Measurements from ENCODE around the gene S100A8.
A peak's percentile ranks its signal among the peaks of the same experiment; 100 is the strongest.

The S100A8 gene

DNA sequence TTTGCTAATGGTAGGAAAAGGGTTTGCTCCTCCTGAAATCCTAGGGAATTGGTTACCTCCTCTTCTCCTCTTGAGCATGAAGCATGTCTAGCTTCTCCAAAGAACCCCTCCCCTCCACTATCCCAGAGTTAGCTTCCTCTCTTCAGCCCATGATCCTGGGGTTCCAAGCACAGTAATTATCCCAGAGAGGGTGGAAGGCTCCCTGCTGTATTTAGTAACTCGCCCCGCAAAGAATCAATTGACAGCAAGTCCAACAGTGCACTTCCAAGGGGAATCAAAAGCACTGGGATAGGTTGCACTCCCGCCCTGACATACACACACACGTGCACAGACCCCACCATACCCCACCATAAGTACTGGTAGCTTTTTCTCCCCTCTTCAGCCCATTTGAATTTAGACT is 3.1 kb downstream of the S100A8 start:
- Mint-ChIP-seq H3K4me1 (ENCODE audit: low read depth) (no peaks in the 10 kb centered on the region), H3K36me3 (ENCODE audit: low read depth) (no peaks in the 10 kb centered on the region), H3K27me3 (peaks cover 16% of the 10 kb centered on the region), H3K9me3 (no peaks in the 10 kb centered on the region), H3K27ac (no peak overlapping the region), H3K4me3 (no peak overlapping the region)

DNA sequence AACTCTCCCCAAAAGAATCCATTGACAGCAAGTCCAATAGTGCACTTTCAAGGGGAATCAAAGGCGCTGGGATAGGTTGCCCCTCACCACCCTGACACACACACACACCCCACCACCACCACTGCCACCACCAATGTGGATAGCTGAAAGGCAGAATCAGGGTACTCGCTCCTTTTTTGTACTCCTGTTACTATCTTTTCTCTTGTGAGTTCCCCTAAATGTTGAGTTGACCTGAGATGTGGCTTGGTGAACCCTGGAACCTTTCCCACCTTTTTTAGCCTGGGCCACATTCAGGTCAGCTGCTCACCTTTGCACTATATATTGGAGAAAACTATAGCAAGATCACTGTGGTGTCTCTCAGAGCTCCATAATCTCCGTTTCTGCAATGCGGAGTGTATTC is 3.9 kb downstream of the S100A8 start:
- no peaks in the 10 kb centered on the region for H3K36me3 Mint-ChIP-seq (ENCODE audit: low read depth)
- H3K9me3 Mint-ChIP-seq: peaks cover 2% of the 10 kb centered on the region
- peaks cover 18% of the 10 kb centered on the region for H3K27me3 Mint-ChIP-seq
- no peak overlapping the region for H3K27ac Mint-ChIP-seq
- no peaks in the 10 kb centered on the region for H3K4me1 Mint-ChIP-seq (ENCODE audit: low read depth)
- H3K4me3 Mint-ChIP-seq: no peak overlapping the region

DNA sequence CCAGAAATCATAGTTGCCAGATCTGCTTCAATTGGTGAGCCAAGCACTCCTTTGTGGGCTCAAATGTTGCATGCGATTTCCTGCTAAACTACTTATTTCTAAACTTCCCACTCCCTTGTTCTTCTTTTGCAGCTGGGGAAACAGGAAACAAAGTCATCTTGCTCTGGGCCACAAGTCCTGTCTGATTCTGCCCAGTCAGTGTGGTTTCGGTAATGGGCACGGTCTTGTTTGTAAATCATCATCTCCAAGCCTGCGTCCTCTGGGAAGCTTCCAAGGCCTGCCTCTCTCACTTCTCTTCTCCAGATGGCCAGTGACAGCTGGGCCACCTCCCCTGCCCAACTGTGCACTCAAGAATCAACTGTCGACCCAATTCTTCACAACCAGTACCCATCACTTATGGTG is 4.4 kb downstream of the S100A8 start:
- Mint-ChIP-seq H3K9me3 (peaks cover 7% of the 10 kb centered on the region), H3K36me3 (ENCODE audit: low read depth) (no peaks in the 10 kb centered on the region), H3K27ac (peak overlapping the region; percentile 42), H3K27me3 (peaks cover 22% of the 10 kb centered on the region), H3K4me1 (ENCODE audit: low read depth) (no peaks in the 10 kb centered on the region), H3K4me3 (no peak overlapping the region)

DNA sequence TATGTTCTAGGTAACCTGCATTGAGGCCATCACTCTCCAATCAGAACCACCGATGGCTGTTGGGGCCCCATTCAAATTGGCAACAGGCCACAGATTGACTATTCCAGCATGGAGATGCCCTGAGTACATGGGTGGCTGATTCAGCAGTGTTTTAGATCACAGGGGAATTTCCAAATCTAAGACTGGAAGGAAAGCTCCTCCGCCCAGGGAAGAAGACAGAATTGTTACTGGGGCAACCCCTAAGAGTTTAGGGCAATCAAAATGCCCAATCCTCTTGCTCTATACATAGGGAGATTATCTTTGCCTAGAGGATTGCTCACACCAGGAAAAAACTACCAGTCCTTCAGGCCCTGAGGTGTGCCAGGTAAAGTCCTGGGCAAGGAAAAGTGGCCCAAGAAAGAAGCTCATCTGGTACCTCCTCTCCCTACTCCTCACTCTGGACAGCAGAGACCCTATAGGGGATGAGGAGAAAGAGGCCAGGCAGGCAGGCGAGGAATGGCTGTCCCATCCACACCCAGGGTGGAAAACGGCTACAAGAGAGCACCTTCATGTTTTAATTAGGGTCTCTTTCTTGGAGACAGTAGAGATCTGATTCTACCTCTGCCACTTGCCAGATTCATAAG is 5.8 kb downstream of the S100A8 start:
- H3K4me1 Mint-ChIP-seq (ENCODE audit: low read depth): no peaks in the 10 kb centered on the region
- H3K36me3 Mint-ChIP-seq (ENCODE audit: low read depth): no peaks in the 10 kb centered on the region
- peaks cover 25% of the 10 kb centered on the region for H3K27me3 Mint-ChIP-seq
- no peak overlapping the region for H3K27ac Mint-ChIP-seq
- peaks cover 13% of the 10 kb centered on the region for H3K9me3 Mint-ChIP-seq
- no peak overlapping the region for H3K4me3 Mint-ChIP-seq

DNA sequence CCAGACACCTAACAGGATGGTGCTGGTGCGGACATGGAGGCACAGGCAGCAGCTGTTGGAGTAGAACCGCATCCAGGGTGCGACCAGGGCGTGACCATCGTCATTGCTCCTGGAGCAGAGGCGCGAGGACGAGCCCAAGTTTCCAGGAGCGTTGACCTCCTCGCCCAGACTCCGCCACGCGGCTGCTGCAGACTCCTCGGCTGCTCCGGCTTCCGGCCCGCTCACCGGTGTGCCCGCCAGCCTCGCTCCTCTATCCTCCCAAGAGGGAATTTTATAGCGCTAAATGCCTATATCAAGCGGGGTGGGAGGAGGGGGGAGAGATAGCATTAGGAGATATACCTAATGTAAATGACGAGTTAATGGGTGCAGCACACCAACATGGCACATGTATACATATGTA is 10.2 kb downstream of the S100A8 start:
- H3K36me3 Mint-ChIP-seq (ENCODE audit: low read depth): no peaks in the 10 kb centered on the region
- peaks cover 13% of the 10 kb centered on the region for H3K9me3 Mint-ChIP-seq
- H3K27ac Mint-ChIP-seq: no peak overlapping the region
- no peak overlapping the region for H3K4me3 Mint-ChIP-seq
- H3K4me1 Mint-ChIP-seq (ENCODE audit: low read depth): no peaks in the 10 kb centered on the region
- H3K27me3 Mint-ChIP-seq: peaks cover 41% of the 10 kb centered on the region

DNA sequence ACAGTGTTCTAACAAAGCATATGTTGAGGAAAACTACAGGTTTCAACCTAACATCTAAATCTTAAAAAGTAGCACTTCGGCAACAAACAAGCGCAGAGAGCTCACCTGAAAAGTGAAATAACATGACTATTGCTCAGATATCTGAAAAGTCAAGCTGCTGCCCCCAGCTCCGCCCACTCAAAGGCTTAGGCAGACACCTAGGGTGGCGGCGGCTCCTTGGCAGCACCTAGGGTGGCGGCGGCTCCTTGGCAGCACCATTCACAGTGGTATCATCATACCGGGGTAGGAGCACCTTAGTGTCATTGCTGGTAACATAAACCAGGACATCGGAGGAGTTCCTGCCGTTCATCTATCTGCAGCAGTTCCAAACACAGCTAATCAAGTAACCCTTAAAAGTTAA is 11.3 kb downstream of the S100A8 start:
- H3K27me3 Mint-ChIP-seq: peaks cover 47% of the 10 kb centered on the region

DNA sequence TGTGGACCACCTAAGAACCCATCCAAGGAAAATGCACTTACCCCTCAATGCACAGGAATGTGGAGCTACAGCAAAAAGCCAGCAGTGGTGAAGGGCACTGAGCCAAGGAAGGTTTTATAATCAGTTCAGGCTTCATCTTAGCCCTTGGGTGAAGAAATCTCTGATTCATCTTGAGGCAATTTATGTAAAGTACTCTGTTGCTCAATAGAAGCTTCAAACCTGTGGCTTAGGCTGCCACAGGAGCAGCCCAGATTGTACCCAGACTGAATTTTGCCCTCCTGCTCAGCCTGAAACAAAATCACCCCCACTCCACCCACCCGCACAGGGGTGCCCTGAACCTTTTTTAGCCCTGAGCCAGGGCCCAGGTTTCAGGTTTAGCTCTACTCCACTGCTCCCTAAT is 15.4 kb downstream of the S100A8 start, which contains the start of gene S100A12:
Gene S100A12, minus strand, starts transcription at position 111 of the 400 bp plus-strand sequence. CDS start 1,029 bp downstream, outside the sequence.
- Mint-ChIP-seq H3K27ac (no peak within 1 kb of the TSS), H3K4me3 (no peak within 1 kb of the TSS)

More for the DNA sequence above, 11.3 kb downstream of the S100A8 start:
- Mint-ChIP-seq H3K4me1 (ENCODE audit: low read depth) (no peaks in the 10 kb centered on the region), H3K36me3 (ENCODE audit: low read depth) (no peaks in the 10 kb centered on the region), H3K9me3 (peaks cover 13% of the 10 kb centered on the region), H3K4me3 (no peak overlapping the region), H3K27ac (no peak overlapping the region)

DNA sequence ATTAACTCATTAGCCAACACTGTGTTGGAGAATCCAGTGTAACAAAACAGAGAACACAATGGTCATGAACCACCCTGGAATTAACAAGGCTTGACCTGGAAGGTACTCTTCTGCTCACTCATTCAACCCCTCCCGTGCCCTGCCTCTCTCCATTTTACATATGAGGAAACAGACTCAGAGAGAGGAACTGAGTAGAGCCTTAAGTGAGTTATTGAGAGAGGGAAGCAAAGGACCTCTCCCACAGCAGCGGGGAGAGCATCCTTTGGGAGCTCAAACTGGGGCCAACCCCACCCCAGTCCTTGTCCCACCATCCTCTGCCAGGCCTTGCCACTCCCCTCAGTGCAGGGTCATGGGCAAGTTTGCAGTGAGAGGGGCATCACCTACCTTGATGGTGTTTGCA is 16.8 kb downstream of the S100A8 start:
- H3K9me3 Mint-ChIP-seq: no peaks in the 10 kb centered on the region

More for the DNA sequence above, 15.4 kb downstream of the S100A8 start, which contains the start of gene S100A12:
- peaks cover 34% of the 10 kb centered on the region for H3K27me3 Mint-ChIP-seq
- no peaks in the 10 kb centered on the region for H3K36me3 Mint-ChIP-seq (ENCODE audit: low read depth)
- H3K4me1 Mint-ChIP-seq (ENCODE audit: low read depth): no peaks in the 10 kb centered on the region
- H3K9me3 Mint-ChIP-seq: no peaks in the 10 kb centered on the region

DNA sequence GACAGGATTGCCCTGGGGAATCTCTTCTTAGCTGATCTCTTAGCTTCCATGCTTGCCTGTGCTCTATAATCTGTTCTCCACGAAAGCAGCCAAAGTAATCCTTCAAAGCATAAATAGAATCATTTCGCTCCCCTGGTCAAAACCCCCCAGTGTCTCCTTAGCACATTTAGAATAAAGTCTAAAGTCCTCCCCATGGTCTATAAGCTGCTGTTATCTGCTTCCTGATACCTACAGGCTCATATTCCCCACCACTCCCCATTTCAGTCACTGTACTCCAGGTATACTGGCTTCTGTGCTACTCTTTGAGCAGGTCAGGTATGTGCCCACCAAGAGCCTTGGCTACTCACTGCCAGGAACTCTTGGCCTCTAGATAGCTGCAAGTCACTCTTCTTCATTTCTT is 18.3 kb downstream of the S100A8 start:
- H3K27ac Mint-ChIP-seq: no peak overlapping the region

More for the DNA sequence above, 16.8 kb downstream of the S100A8 start:
- Mint-ChIP-seq H3K36me3 (ENCODE audit: low read depth) (no peaks in the 10 kb centered on the region), H3K4me3 (no peak overlapping the region), H3K4me1 (ENCODE audit: low read depth) (no peaks in the 10 kb centered on the region), H3K27me3 (peaks cover 34% of the 10 kb centered on the region), H3K27ac (no peak overlapping the region)

DNA sequence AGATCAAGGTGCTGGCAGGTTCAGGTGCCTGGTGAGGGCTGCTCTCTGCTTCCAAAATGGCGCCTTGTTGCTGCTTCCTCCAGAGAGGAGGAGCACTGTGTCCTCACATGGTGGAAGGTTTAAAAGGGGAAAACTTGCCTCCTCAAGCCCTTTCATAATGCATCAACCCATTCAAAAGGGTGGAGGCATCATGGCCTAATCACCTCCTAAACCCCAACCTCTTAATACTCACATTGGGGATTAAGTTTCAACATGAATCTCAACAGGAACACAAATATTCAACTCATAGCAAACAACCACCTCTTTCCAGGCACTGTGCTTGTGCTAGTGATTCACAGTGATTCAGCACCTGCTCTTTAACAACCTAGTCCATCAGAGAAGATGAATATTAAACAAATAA is 19.6 kb downstream of the S100A8 start:
- H3K4me1 Mint-ChIP-seq (ENCODE audit: low read depth): no peaks in the 10 kb centered on the region
- no peak overlapping the region for H3K27ac Mint-ChIP-seq
- peaks cover 14% of the 10 kb centered on the region for H3K27me3 Mint-ChIP-seq
- no peak overlapping the region for H3K4me3 Mint-ChIP-seq
- no peaks in the 10 kb centered on the region for H3K36me3 Mint-ChIP-seq (ENCODE audit: low read depth)
- H3K9me3 Mint-ChIP-seq: no peaks in the 10 kb centered on the region

More for the DNA sequence above, 18.3 kb downstream of the S100A8 start:
- Mint-ChIP-seq H3K9me3 (no peaks in the 10 kb centered on the region), H3K4me1 (ENCODE audit: low read depth) (no peaks in the 10 kb centered on the region), H3K4me3 (no peak overlapping the region), H3K27me3 (peaks cover 25% of the 10 kb centered on the region), H3K36me3 (ENCODE audit: low read depth) (no peaks in the 10 kb centered on the region)

DNA sequence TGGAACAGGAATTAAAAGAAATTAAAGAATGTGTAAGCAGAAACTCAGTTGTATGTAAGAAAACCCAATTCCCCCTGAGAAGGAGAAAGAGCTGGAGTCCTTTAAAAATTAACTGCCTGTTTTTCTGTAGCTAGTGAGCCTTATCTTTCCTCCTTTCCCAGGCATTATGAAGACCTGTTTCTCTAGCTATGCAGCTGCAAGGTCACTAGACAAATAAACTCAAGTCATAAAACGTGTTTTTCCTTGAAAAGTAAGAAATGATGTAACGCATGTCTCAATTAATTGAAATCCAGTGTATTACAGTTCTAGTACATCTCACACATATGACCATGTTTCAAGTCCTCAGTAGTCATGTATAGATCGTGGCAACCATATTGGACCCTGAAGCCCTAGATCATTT is 20.7 kb downstream of the S100A8 start:
- no peaks in the 10 kb centered on the region for H3K9me3 Mint-ChIP-seq
- no peaks in the 10 kb centered on the region for H3K36me3 Mint-ChIP-seq (ENCODE audit: low read depth)
- no peak overlapping the region for H3K4me3 Mint-ChIP-seq
- H3K27ac Mint-ChIP-seq: no peak overlapping the region
- H3K4me1 Mint-ChIP-seq (ENCODE audit: low read depth): no peaks in the 10 kb centered on the region
- H3K27me3 Mint-ChIP-seq: peaks cover 5% of the 10 kb centered on the region

DNA sequence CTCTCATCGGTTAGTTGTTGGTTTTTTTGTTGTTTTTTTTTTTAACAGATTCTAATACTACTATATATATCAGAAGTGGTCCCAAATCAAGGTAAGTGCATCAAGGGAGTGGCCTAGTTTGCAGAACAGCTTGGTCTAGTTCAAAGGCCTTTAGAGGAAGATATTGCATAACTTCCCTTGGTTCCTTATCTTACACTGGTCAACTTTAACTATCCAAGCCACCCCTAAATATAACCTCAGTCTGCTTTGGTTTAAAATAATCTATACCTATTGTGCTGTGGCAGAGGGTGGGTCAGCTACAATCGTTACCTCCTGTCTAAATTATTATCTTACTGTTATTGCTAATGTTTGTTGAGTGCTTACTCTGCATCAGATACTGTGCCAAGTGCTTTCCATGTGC is 22.4 kb downstream of the S100A8 start:
- H3K36me3 Mint-ChIP-seq (ENCODE audit: low read depth): no peaks in the 10 kb centered on the region
- H3K27me3 Mint-ChIP-seq: peaks cover 5% of the 10 kb centered on the region
- H3K4me1 Mint-ChIP-seq (ENCODE audit: low read depth): no peaks in the 10 kb centered on the region
- no peak overlapping the region for H3K27ac Mint-ChIP-seq
- H3K9me3 Mint-ChIP-seq: no peaks in the 10 kb centered on the region
- no peak overlapping the region for H3K4me3 Mint-ChIP-seq

DNA sequence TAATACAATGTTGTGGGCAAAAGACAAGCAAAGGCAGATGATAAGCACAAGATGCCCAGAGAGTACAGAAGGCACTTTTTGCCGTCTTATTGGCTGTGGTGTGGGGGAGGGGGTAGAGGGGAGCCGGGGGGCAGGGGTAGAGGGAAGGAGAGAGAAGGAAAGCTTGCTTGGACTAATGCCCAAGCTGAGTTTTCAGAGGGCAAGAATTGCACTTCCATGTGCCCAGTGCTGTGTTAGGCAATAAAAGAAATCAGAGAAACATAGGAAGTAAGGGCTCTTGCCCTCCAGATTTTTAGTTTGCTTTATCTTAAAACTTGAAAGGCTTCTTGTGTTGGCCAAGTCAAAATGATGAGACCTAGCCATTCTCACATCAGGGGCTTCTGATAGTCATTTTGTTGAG is 23.8 kb downstream of the S100A8 start:
- Mint-ChIP-seq H3K27ac (no peak overlapping the region), H3K9me3 (no peaks in the 10 kb centered on the region), H3K4me3 (no peak overlapping the region), H3K27me3 (peaks cover 5% of the 10 kb centered on the region), H3K4me1 (ENCODE audit: low read depth) (no peaks in the 10 kb centered on the region), H3K36me3 (ENCODE audit: low read depth) (no peaks in the 10 kb centered on the region)

DNA sequence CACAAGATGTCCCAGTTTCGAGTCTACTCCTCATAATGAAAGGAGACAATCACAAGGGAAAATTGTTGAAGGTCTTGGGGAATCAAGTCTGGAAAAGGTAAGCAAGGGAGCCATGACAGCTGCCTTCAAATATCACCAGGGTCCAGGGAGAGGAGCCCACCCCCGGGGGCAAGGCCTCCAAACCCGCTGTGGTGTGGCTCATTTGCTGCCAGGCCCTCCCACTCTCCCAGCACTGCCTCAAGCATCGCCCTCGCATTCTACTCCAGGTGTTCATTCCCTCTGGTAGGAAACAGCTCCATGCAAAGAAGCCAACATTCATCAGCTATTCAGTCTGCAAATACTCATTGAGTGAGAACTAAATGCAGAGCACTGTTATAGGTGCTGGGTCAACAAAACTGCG is 24.6 kb downstream of the S100A8 start:
- no peaks in the 10 kb centered on the region for H3K36me3 Mint-ChIP-seq (ENCODE audit: low read depth)

DNA sequence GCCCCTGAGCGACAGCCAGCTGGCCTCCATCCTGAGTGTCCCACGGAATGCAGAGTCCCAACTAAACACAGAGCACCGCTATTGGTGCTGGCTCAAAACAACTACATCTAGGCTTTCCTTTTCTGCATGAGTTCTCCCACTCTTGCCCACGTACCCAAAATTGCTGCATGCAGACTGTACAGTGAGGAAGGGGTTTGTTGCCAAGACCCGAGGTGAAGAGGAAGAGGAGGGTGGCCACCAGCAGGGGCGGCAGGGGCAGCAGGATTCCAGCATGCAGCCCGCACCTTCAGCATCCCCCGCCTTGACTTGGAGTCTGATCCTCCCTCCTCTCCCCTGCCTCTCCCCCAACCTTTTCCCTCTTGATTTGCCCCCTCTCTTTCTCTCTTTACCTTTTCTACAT is 25.2 kb downstream of the S100A8 start:
- H3K27ac Mint-ChIP-seq: no peak overlapping the region
- H3K36me3 Mint-ChIP-seq (ENCODE audit: low read depth): no peaks in the 10 kb centered on the region
- H3K9me3 Mint-ChIP-seq: no peaks in the 10 kb centered on the region
- H3K27me3 Mint-ChIP-seq: no peaks in the 10 kb centered on the region
- H3K4me3 Mint-ChIP-seq: no peak overlapping the region
- no peaks in the 10 kb centered on the region for H3K4me1 Mint-ChIP-seq (ENCODE audit: low read depth)

More for the DNA sequence above, 24.6 kb downstream of the S100A8 start:
- no peak overlapping the region for H3K4me3 Mint-ChIP-seq
- H3K4me1 Mint-ChIP-seq (ENCODE audit: low read depth): no peaks in the 10 kb centered on the region
- no peaks in the 10 kb centered on the region for H3K27me3 Mint-ChIP-seq
- H3K9me3 Mint-ChIP-seq: no peaks in the 10 kb centered on the region
- H3K27ac Mint-ChIP-seq: no peak overlapping the region
